Lung (tissue), 12 donors: Measurements from ENCODE around the gene CFAP251. TPM values are rescaled to one million over a fixed set of nuclear protein-coding genes. Genes with fewer than 3 reads are reported as not detected.

Source experiments
- ATAC-seq: fragments of 200-7000 bp; cut with Tn5 transposase; one replicate; pipeline ENCODE4 v1.9.1; 2020; ENCODE audit warnings: moderate number of reproducible peaks; ENCODE audit not compliant: insufficient read depth, low FRiP score
- DNase-seq, 3 donors: peaks; one replicate each; pipeline ENCODE4 v3.0.0-alpha.2; 2013 to 2017
- H3K27ac ChIP-seq, 2 donors: one replicate each; pipeline ENCODE4 v1.5.1; 2013; ENCODE audit warnings: mild to moderate bottlenecking in 2 of 2, moderate library complexity in 2 of 2, control low read depth in 1 of 2, inconsistent platforms in 1 of 2, low read depth in 1 of 2, low read length in 1 of 2
- H3K27me3 ChIP-seq, 3 donors: one replicate each; pipeline ENCODE4 v1.5.1; 2013; ENCODE audit warnings: low read length in 2 of 3; ENCODE audit not compliant: control insufficient read depth in 3 of 3, insufficient read depth in 3 of 3
- H3K36me3 ChIP-seq, 4 donors: one replicate each; pipeline ENCODE4 v1.5.1; 2013; ENCODE audit warnings: low read length in 4 of 4, mild to moderate bottlenecking in 1 of 4, moderate library complexity in 1 of 4; ENCODE audit not compliant: control insufficient read depth in 4 of 4, insufficient read depth in 4 of 4
- H3K4me1 ChIP-seq, 5 donors: one replicate each; pipeline ENCODE4 v1.5.1; 2013; ENCODE audit warnings: low read length in 5 of 5, mild to moderate bottlenecking in 2 of 5, moderate library complexity in 1 of 5; ENCODE audit not compliant: control insufficient read depth in 5 of 5, insufficient read depth in 5 of 5
- H3K4me3 ChIP-seq: one replicate; pipeline ENCODE4 v1.5.1; 2013; ENCODE audit warnings: mild to moderate bottlenecking, control low read depth, moderate library complexity
- H3K9ac ChIP-seq, 2 donors: one replicate each; pipeline ENCODE4 v1.5.1; 2013; ENCODE audit warnings: low read length in 2 of 2, control low read depth in 1 of 2; ENCODE audit not compliant: insufficient read depth in 1 of 2
- H3K9me3 ChIP-seq, 4 donors: one replicate each; pipeline ENCODE4 v1.5.1; 2013; ENCODE audit warnings: low read length in 3 of 4, mild to moderate bottlenecking in 1 of 4, moderate library complexity in 1 of 4; ENCODE audit not compliant: control insufficient read depth in 4 of 4, insufficient read depth in 3 of 4
- CTCF ChIP-seq: IDR thresholded peaks from 2 replicates; pipeline ENCODE4 v1.5.1; 2012; ENCODE audit warnings: mild to moderate bottlenecking; ENCODE audit errors: control extremely low read depth, extremely low read depth
- WGBS, 2 donors: extraction: QIAGEN DNeasy Blood & Tissue Kit; methylation state at CpG; one replicate each; pipeline ENCODE4 v1.1.7; 2013; 5-methylcytosine and 5-hydroxymethylcytosine counted together
- polyA plus RNA-seq, 2 donors: library from polyadenylated mRNA; stranded (reverse); fragments of 200-250 nt; gene quantifications; one replicate each; pipeline ENCODE4 v1.2.1, GENCODE V29; 2013
- total RNA-seq, 2 donors: library from RNA; depleted of rRNA in 1 of 2; stranded (reverse); fragments of >200 nt in 1 of 2; gene quantifications; one replicate each; pipeline ENCODE4 v1.2.1, GENCODE V29; 2014 to 2021
- donor health status: control.
- donor health status: control.
- donor health status: Bipolar disorder and iron deficiency.
- donor health status: healthy.
- donor health status: DM: yes; HTN: yes; CAD: no.

The CFAP251 gene
- total and polyA plus RNA-seq, 4 donors, result 6.9 to 35.4 (median 15.6) TPM

- no peak overlapping the region for H3K9ac ChIP-seq
- H3K4me3 ChIP-seq, result no peak overlapping the region
- WGBS, 2 donors, result 90 to 93% methylated on average over 11 of the region's 11 CpGs
- no peaks in the 10 kb centered on the region for H3K27me3 ChIP-seq
- H3K27ac ChIP-seq, result no peak overlapping the region
- H3K36me3 ChIP-seq, result peaks cover 6 to 15% (median 9%) of the 10 kb centered on the region in 4 donors
- no peaks in the 10 kb centered on the region for H3K4me1 ChIP-seq
- no peak for DNase-seq
- no peak for TF ChIP-seq CTCF
- no peak for ATAC-seq
- no peaks in the 10 kb centered on the region for H3K9me3 ChIP-seq
These were observed 124.5 kb downstream of the CFAP251 start for GRCh38 chr12:122042910-122043309.

GRCh38 chr12:122043476-122043875 is 125.1 kb downstream of the CFAP251 start:
- no peak for ATAC-seq
- WGBS, 2 donors, result 93 to 94% methylated on average over 15 of the region's 15 CpGs
- Histone ChIP-seq H3K27ac (no peak overlapping the region), H3K9me3 (no peaks in the 10 kb centered on the region), H3K36me3 (peaks cover 6 to 15% (median 8%) of the 10 kb centered on the region in 4 donors), H3K4me3 (no peak overlapping the region), H3K27me3 (no peaks in the 10 kb centered on the region), H3K4me1 (no peaks in the 10 kb centered on the region), H3K9ac (no peak overlapping the region)
- no peak for DNase-seq
- TF ChIP-seq CTCF, result no peak

- Histone ChIP-seq H3K4me1 (peaks cover 0 to under 1% (median 0%) of the 10 kb centered on the region in 5 donors), H3K36me3 (peaks cover 6 to 15% (median 9%) of the 10 kb centered on the region in 4 donors), H3K27me3 (no peaks in the 10 kb centered on the region), H3K4me3 (no peak overlapping the region), H3K27ac (no peak overlapping the region), H3K9me3 (no peaks in the 10 kb centered on the region), H3K9ac (no peak overlapping the region)
- ATAC-seq, result no peak
- TF ChIP-seq CTCF, result no peak
- DNase-seq, result no peak
- WGBS, 2 donors, result 98 to 99% methylated on average over 7 of the region's 7 CpGs
These were observed 126.9 kb downstream of the CFAP251 start for GRCh38 chr12:122045262-122045661.

- Histone ChIP-seq H3K27me3 (no peaks in the 10 kb centered on the region), H3K4me3 (no peak overlapping the region), H3K27ac (no peak overlapping the region), H3K9ac (no peak overlapping the region), H3K9me3 (no peaks in the 10 kb centered on the region), H3K4me1 (peaks cover 0 to 4% (median 0%) of the 10 kb centered on the region in 5 donors), H3K36me3 (peaks cover 6 to 15% (median 9%) of the 10 kb centered on the region in 4 donors)
- WGBS, 2 donors, result 96% methylated on average over 7 of the region's 7 CpGs
- no peak for DNase-seq
- TF ChIP-seq CTCF, result no peak
- no peak for ATAC-seq
These were observed 127.8 kb downstream of the CFAP251 start for GRCh38 chr12:122046145-122046544.
